ENCODE results near the gene L3MBTL3. TPM values are rescaled to one million over a fixed set of nuclear protein-coding genes. Genes with fewer than 3 reads are reported as not detected.

Gene L3MBTL3
- total and polyA plus RNA-seq, 7 donors, result 2.1 to 10.4 (median 4.2) TPM

DNA sequence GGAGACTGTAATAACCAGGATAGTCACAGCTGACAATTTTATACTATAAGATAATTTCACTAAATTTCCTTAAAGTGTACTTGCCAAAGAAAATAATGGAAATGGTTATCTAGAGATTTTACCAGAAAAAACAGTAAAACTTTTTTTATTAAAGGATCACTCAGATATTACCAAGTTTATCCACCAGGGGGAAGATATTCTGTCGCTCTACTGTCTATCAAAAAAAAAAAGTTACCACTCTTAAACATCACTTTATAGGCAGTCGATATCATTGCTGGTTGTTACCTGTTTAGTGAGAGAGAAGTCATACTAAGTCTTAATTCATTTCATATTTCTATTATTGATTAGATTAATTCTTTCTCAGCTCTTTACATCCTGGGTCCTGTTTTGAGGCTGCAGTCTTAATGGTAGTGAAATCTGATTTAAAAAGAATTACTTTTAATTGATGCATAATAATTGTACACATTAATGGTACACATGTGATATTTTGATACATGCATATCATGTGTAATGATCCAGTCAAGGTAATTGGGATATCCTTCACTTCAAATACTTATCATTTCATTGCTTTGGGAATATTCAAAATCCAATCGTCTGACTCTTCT is 18.9 kb downstream of the L3MBTL3 start:
- Histone ChIP-seq H3K9me3 (no peaks in the 10 kb centered on the region), H3K4me1 (no peaks in the 10 kb centered on the region), H3K36me3 (no peaks in the 10 kb centered on the region), H3K27me3 (no peaks in the 10 kb centered on the region), H3K4me3 (no peak overlapping the region), H3K27ac (no peak overlapping the region)
- TF ChIP-seq CTCF (IDR thresholded peaks at IDR 0.05) (peak in 1 of 4 experiments; percentile 14), EP300 (IDR thresholded peaks at IDR 0.05) (no peak), POLR2A (IDR thresholded peaks at IDR 0.05) (no peak)
- 22 to 71% methylated on average over 3 of the region's 3 CpGs for WGBS, 2 donors
- intact Hi-C loops (cut with DNase I), result no loop called here
- DNase-seq, result no peak

DNA sequence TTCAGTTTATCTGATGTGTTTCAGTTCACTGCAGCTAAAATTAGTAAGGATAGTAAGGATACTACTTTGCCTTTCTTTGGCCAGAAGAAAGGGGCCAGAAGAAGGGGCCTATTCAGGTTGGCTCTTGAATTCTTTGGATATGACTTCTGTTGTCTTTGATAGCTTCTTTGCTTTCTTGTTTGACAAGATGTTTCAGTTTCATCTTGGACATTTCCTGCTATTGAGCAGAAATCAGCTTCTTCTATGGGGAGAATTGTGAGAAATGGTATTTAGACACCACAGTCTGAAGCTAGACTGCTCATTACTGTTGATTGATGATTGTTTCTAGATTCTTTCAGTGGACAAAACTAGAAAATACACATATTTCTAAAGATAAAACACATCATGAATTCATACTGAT is 23.2 kb downstream of the L3MBTL3 start:
- intact Hi-C loops (cut with DNase I), result no loop called here
- H3K9me3 ChIP-seq, result no peaks in the 10 kb centered on the region
- H3K36me3 ChIP-seq, result no peaks in the 10 kb centered on the region
- no peak overlapping the region for H3K27ac ChIP-seq
- no peak overlapping the region for H3K4me3 ChIP-seq
- no peaks in the 10 kb centered on the region for H3K4me1 ChIP-seq
- H3K27me3 ChIP-seq, result no peaks in the 10 kb centered on the region
- TF ChIP-seq EP300 (IDR thresholded peaks at IDR 0.05) (no peak), CTCF (IDR thresholded peaks at IDR 0.05) (no peak), POLR2AphosphoS5 (IDR thresholded peaks at IDR 0.05) (no peak), POLR2A (IDR thresholded peaks at IDR 0.05) (no peak)
- no peak for DNase-seq

GRCh38 chr6:130043344-130043743 is 25.0 kb downstream of the L3MBTL3 start:
- 92 to 96% methylated on average over 4 of the region's 4 CpGs for WGBS, 2 donors
- no peaks in the 10 kb centered on the region for H3K36me3 ChIP-seq
- no peak for DNase-seq
- H3K27me3 ChIP-seq, result no peaks in the 10 kb centered on the region
- TF ChIP-seq POLR2A (IDR thresholded peaks at IDR 0.05), result no peak
- no peak for TF ChIP-seq CTCF (IDR thresholded peaks at IDR 0.05)
- no peak for TF ChIP-seq POLR2AphosphoS5 (IDR thresholded peaks at IDR 0.05)
- no peak for TF ChIP-seq EP300 (IDR thresholded peaks at IDR 0.05)
- H3K27ac ChIP-seq, result no peak overlapping the region
- H3K4me3 ChIP-seq, result no peak overlapping the region
- no peaks in the 10 kb centered on the region for H3K9me3 ChIP-seq
- intact Hi-C loops (cut with DNase I), result no loop called here
- H3K4me1 ChIP-seq, result no peaks in the 10 kb centered on the region

GRCh38 chr6:130045622-130046021 is 27.2 kb downstream of the L3MBTL3 start:
- intact Hi-C loops (cut with DNase I), result no loop called here
- no peak overlapping the region for H3K4me3 ChIP-seq
- no peak for DNase-seq
- no peaks in the 10 kb centered on the region for H3K27me3 ChIP-seq
- no peaks in the 10 kb centered on the region for H3K4me1 ChIP-seq
- no peak for TF ChIP-seq POLR2A (IDR thresholded peaks at IDR 0.05)
- no peak for TF ChIP-seq POLR2AphosphoS5 (IDR thresholded peaks at IDR 0.05)
- TF ChIP-seq EP300 (IDR thresholded peaks at IDR 0.05), result no peak
- no peak for TF ChIP-seq CTCF (IDR thresholded peaks at IDR 0.05)
- no peak overlapping the region for H3K27ac ChIP-seq
- 90% methylated on average over 2 of the region's 2 CpGs for WGBS, 2 donors
- no peaks in the 10 kb centered on the region for H3K36me3 ChIP-seq
- H3K9me3 ChIP-seq, result no peaks in the 10 kb centered on the region

- intact Hi-C loops (cut with DNase I), result no loop called here
- WGBS, 2 donors, result 77 to 78% methylated on average over 1 of the region's 1 CpG
- H3K27ac ChIP-seq, result no peak overlapping the region
- no peak for TF ChIP-seq CTCF (IDR thresholded peaks at IDR 0.05)
- no peak for TF ChIP-seq EP300 (IDR thresholded peaks at IDR 0.05)
- TF ChIP-seq POLR2A (IDR thresholded peaks at IDR 0.05), result no peak
- TF ChIP-seq POLR2AphosphoS5 (IDR thresholded peaks at IDR 0.05), result no peak
- no peaks in the 10 kb centered on the region for H3K4me1 ChIP-seq
- no peaks in the 10 kb centered on the region for H3K9me3 ChIP-seq
- peaks cover 0 to 5% (median 2%) of the 10 kb centered on the region in 4 donors for H3K36me3 ChIP-seq
- no peak overlapping the region for H3K4me3 ChIP-seq
- H3K27me3 ChIP-seq, result no peaks in the 10 kb centered on the region
- DNase-seq, result no peak
Observed at GRCh38 chr6:130046671-130047070, 28.3 kb downstream of the L3MBTL3 start.
